Sciatic nerve (tissue), 2 donors: ENCODE data around the gene PKLR. TPM values are rescaled to one million over a fixed set of nuclear protein-coding genes. Genes with fewer than 3 reads are reported as not detected.
A peak's percentile ranks its signal among the peaks of the same experiment; 100 is the strongest.
"Not testable (repeated sequence)": the region's sequence is repeated elsewhere in the genome, so short reads cannot be mapped to it uniquely, and the experiment has no call there.

Experiments
- ATAC-seq: fragments of 200-7000 bp; cut with Tn5 transposase; one replicate; pipeline ENCODE4 v1.9.1; 2020; ENCODE audit warnings: mild to moderate bottlenecking, moderate library complexity
- DNase-seq: peaks from one replicate; pipeline ENCODE4 v3.0.0-alpha.2; 2020; ENCODE audit warnings: low spot score
- intact Hi-C: fragments of 100-400 bp; cut with DNase I; formaldehyde crosslinking; loops from one replicate; pipeline ENCODE4 v1.14.2; 2022
- total RNA-seq: library from RNA; stranded (reverse); fragmentation: NEBNext Ultra II Directional; extraction: Animal tissue kit (Norgen Biotek cat#: 25700); gene quantifications from one replicate; pipeline ENCODE4 v1.2.1, GENCODE V29; 2021
- donor health status: DM: no; HTN: no; CAD: no.
- donor health status: DM: no; HTN: no; CAD: no.

PKLR gene
- total RNA-seq, 1 donor from 2014 or later = not detected

GRCh38 chr1:155294520-155295182 is 6.6 kb downstream of the PKLR start:
- intact Hi-C loops = no loop called here
- ATAC-seq (peak; percentile 48), DNase-seq (no peak)

- intact Hi-C loops = no loop called here
- ATAC-seq (no peak), DNase-seq (no peak)
Observed at GRCh38 chr1:155293086-155293749, 8.0 kb downstream of the PKLR start.

DNA sequence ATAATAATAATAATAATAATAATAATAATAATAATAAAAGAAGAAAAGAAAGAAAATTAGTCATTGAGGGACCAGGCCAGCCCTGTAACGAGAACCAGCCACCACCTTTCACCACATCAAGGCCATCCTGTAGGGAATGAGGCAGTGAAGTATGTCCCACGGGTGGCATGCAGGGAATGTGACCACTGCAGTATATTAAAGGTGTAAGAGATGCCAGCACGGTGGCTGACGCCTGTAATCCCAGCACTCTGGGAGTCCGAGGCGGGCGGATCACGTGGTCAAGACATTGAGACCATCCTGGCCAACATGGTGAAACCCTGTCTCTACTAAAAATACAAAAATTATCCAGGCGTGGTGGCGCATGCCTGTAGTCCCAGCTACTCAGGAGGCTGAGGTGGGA is 10.2 kb downstream of the PKLR start:
- intact Hi-C loops, DNase-seq, ATAC-seq: not testable (repeated sequence)

- intact Hi-C loops = no loop called here
- DNase-seq (no peak), ATAC-seq (no peak)
Observed at GRCh38 chr1:155287987-155288543, 13.2 kb downstream of the PKLR start.

GRCh38 chr1:155286544-155286943 is 14.7 kb downstream of the PKLR start:
- no peak for DNase-seq
- ATAC-seq = no peak
- intact Hi-C loops = no loop called here

- no peak for DNase-seq
- ATAC-seq = no peak
- intact Hi-C loops = no loop called here
Observed at GRCh38 chr1:155285631-155286044, 15.6 kb downstream of the PKLR start.

DNA sequence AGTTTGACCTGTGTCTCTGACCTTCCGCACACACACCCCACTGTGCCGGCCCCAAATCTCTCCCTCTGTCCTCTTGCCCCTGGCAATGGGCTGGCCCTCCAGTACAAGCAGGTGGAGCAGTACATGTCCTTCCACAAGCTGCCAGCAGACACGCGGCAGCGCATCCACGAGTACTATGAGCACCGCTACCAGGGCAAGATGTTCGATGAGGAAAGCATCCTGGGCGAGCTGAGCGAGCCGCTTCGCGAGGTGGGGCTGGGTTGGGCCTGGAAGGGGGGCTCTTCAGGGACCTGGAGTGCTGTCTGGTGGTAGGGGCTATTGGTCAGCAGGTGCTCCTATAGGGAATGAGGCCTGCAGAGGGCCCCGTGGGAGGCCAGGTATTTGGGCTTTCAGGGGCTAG is 16.2 kb downstream of the PKLR start:
- ATAC-seq (no peak), DNase-seq (no peak)

DNA sequence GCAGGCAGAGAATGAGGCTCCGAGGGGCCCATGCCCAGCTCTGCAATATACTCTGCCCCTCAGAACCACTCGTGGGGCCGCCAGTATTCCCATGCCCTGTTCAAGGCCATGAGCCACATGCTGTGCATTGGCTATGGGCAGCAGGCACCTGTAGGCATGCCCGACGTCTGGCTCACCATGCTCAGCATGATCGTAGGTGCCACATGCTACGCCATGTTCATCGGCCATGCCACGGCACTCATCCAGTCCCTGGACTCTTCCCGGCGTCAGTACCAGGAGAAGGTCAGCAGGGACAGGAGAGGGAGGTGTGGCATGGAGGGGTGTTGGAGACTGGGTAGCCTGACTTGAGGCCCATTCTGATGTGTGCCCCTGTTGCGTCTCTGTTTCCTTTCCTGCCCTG is 16.8 kb downstream of the PKLR start:
- intact Hi-C loops = no loop called here
- no peak for DNase-seq
- ATAC-seq = no peak

More for the DNA sequence above, 16.2 kb downstream of the PKLR start:
- intact Hi-C loops = no loop called here

DNA sequence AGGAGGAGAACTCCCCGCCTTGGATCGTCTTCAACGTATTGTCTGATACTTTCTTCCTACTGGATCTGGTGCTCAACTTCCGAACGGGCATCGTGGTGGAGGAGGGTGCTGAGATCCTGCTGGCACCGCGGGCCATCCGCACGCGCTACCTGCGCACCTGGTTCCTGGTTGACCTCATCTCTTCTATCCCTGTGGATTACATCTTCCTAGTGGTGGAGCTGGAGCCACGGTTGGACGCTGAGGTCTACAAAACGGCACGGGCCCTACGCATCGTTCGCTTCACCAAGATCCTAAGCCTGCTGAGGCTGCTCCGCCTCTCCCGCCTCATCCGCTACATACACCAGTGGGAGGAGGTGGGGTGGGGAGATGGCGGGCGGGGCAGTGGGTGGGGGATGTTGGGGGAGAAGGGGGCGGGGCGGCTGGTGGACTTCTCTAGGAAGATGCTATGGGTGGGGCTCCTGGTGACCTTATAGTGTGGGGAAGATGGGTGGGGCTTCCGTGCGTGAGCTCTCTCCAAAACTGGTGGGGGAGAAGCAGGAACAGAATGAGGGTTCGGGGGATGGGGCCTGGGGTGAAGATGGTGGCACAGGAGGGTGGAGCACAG is 18.6 kb downstream of the PKLR start:
- intact Hi-C loops = no loop called here
- DNase-seq (no peak), ATAC-seq (no peak)

GRCh38 chr1:155279268-155279667 is 22.0 kb downstream of the PKLR start:
- intact Hi-C loops = no loop called here
- no peak for DNase-seq

GRCh38 chr1:155278689-155279160 is 22.5 kb downstream of the PKLR start:
- intact Hi-C loops = no loop called here
- ATAC-seq = no peak
- DNase-seq = no peak

More at GRCh38 chr1:155279268-155279667, 22.0 kb downstream of the PKLR start:
- ATAC-seq = no peak

DNA sequence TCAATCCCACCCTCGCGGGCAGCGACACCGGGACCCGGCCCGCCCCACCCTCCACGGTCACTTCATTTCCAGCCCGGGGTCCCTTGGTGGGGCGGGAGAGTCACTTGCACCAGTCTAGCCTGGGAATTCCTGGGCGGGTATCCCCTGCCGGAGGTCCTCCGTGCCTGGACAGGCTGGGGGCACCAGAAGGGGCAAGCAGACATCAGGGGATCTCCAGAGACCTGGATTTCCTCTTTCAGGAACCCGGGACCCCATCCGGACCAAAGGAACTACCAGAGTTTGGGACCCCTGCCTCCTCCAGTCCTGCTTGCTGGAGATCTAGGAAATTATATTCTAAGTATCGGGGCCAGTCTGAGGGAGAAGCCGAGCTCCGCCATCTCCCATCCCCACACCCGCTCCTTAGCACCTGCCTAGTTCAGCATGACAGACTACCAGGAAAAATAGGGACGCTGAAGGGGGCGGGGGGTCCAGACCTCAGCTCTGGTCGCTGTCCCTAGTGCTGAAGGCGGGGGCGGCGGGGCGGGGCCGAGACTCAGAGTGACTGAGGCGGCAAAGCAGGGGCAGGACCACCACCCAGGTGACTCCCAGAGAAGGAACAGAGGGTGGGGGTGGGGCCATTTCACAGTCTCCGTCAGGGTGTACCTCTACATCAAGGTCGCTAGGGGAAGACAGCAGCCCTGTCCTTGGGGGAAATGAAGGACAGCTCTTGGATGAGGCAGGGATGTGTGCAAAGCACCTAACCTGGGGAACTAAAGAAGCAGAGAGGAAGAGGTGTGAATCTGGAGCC is 23.1 kb downstream of the PKLR start:
- peak; percentile 19 for ATAC-seq
- DNase-seq = peak; percentile 83
- intact Hi-C loops = no loop called here

DNA sequence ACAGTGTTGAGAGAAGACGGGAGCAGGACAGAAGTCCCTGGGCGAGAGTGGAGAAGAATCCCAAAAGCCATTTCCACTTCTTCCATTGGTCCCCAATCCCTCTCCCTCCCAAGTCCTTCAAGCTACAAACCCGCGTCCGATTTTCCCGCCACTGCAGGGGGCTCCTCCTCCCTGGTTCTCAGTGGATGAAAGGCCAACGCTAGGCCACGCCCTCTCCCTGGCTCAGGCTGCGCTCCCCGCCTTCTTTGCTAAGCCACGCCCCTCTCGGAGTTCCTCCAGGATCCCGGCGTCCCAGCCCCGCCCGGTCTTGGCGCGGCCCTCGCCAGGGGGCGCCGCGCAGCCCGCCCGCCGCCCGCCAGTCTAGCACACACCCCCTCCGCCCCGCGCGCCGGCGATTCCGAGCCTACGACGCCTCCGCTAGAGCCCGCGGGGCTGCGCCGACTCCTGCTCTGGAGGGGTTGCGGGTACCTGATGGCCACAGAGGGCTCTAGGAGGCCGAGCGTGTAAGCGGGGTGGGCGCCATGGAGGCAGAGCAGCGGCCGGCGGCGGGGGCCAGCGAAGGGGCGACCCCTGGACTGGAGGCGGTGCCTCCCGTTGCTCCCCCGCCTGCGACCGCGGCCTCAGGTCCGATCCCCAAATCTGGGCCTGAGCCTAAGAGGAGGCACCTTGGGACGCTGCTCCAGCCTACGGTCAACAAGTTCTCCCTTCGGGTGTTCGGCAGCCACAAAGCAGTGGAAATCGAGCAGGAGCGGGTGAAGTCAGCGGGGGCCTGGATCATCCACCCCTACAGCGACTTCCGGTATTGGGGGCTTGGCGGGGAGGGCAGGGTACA is 24.0 kb downstream of the PKLR start, which contains the start of gene HCN3:
Gene HCN3, plus strand, starts transcription at position 394 of the 832 bp plus-strand sequence. Its CDS starts 128 bp downstream, at position 522.
- ATAC-seq (peak; percentile 93), DNase-seq (peak; percentile 100)
- intact Hi-C loops = no loop called here

- peak; percentile 98 for DNase-seq
- ATAC-seq = peak; percentile 95
- intact Hi-C loops = loop anchor here (5.0 kb wide), 1 partner anchor 49 kb away; the partner anchor contains the start of gene RUSC1
Observed at GRCh38 chr1:155273343-155274245, 27.6 kb downstream of the PKLR start, which contains the start of gene CLK2. Gene CLK2 (minus strand): TSS chr1:155273504. CDS start chr1:155270977, 2,527 bp downstream.

DNA sequence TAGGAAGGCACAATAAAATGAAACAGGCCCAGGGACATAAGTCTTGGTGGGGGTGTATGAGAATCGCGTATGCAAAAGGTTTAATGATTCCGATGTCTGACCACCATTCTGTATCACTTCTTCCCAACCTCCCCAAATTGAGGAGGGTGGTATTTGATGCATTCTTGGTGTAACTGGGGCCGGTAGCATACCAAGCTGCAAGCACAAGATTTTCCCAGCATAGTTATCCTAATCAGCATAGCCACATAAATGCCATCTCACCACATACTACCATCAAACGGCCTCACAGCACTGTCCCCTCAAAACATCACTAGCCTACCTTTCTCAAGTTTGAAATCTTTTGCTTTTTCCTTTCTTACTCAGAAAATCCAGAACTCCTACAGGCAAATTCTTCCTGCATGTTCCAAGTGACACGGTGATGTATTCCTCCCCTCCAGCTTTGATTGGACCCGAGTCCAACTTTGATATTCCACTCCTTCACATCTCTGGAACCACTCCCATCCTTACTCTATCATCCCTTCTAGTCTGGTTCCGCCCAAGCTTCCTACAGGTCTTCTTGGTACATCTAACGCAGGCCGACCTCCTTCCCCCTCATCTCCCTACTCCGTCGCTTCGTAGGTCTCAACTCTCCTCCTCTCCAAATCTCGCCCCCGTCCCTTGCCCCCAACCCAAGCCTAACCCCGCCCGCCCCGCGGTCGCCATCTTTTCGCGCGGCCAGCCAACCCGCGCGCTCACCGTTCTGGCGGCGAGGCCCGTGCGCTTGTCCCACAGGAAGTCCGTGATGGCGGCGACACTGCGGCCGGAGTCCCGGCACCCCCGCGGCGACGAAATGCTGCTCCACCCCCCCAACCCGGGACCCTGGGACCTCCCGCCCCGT is 28.5 kb downstream of the PKLR start:
- peak; percentile 5 for ATAC-seq
- intact Hi-C loops = loop anchor here (5.0 kb wide), 1 partner anchor 50 kb away; the partner anchor contains the start of gene RUSC1
- DNase-seq = no peak

DNA sequence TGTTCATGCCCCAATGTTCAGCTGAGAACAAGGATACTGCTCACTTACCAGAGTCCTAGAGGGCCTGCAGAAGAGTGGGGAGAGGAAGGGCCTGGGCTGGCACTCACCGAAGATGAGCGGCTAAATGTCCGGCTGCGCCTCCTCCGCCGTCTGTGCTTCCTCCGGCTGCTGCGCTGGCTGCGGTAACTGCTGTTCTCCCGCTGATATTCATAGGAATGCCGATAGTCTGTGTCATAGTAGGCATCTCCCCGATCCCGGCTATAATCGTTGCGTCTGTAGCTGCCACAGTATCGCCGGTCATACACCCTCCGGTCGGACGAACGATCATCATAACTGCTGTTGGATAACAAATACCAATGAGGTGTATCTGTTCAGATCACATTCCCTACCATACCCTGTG is 31.9 kb downstream of the PKLR start:
- DNase-seq = no peak
- no peak for ATAC-seq
- intact Hi-C loops = no loop called here
